IMR-90 (cell line): ENCODE data around the gene TMEM253. TPM values are rescaled to one million over a fixed set of nuclear protein-coding genes. Genes with fewer than 3 reads are reported as not detected.
A peak's percentile ranks its signal among the peaks of the same experiment; 100 is the strongest.

ENCODE experiments used
- ATAC-seq: fragments of 200-7000 bp; cut with Tn5 transposase; 2 replicates; pipeline ENCODE4 v1.9.1; 2020; ENCODE audit warnings: low read depth, mild to moderate bottlenecking, moderate library complexity
- BruUV-seq: library from RNA; stranded (reverse); fragments of 400-500 nt; replicated peaks from 2 replicates; lab custom pipeline; 2021; lab: Mats Ljungman, UMichigan
- CTCF ChIA-PET: fragments of 300-600 bp; formaldehyde crosslinking; extraction: SDS; loops from one replicate; lab custom pipeline; 2021; ENCODE audit warnings: antibody characterized with exemption; lab: Yijun Ruan, JAX
- POLR2A ChIA-PET: fragments of 300-600 bp; sonication (Branson Sonifier 250); formaldehyde crosslinking; loops from one replicate; lab custom pipeline; 2022; ENCODE audit warnings: antibody characterized with exemption; ENCODE audit not compliant: unreplicated experiment; lab: Charles Lee
- DNase-seq: peaks from one replicate; pipeline ENCODE4 v3.0.0; 2013
- H2AFZ ChIP-seq: replicated peaks from 2 replicates; pipeline ENCODE3; 2013; ENCODE audit warnings: low read length, mild to moderate bottlenecking; ENCODE audit not compliant: poor library complexity
- H2AK5ac ChIP-seq: 2 replicates; pipeline ENCODE4 v1.6.1; 2013; ENCODE audit warnings: low read depth, low read length, inconsistent platforms
- H2AK9ac ChIP-seq: replicated peaks from 2 replicates; pipeline ENCODE3; 2013; ENCODE audit warnings: mild to moderate bottlenecking, low read depth, low read length, moderate library complexity; ENCODE audit not compliant: poor library complexity
- H2BK120ac ChIP-seq: 2 replicates; pipeline ENCODE4 v1.6.1; 2013; ENCODE audit warnings: low read depth, low read length, inconsistent platforms
- H2BK15ac ChIP-seq: 3 replicates; pipeline ENCODE4 v1.6.1; 2013; ENCODE audit warnings: low read depth, low read length, inconsistent platforms
- H2BK20ac ChIP-seq: 2 replicates; pipeline ENCODE4 v1.6.1; 2013; ENCODE audit warnings: low read depth, mild to moderate bottlenecking, inconsistent platforms, low read length, moderate library complexity
- H2BK5ac ChIP-seq: 2 replicates; pipeline ENCODE4 v1.6.1; 2013; ENCODE audit warnings: mild to moderate bottlenecking, low read depth, low read length, inconsistent platforms; ENCODE audit not compliant: poor library complexity, severe bottlenecking
- H3K14ac ChIP-seq: replicated peaks from 2 replicates; pipeline ENCODE4 v1.6.1; 2013; ENCODE audit warnings: low read depth, low read length, inconsistent platforms
- H3K18ac ChIP-seq: 2 replicates; pipeline ENCODE4 v1.6.1; 2013; ENCODE audit warnings: low read depth, low read length, control low read depth
- H3K23ac ChIP-seq: 2 replicates; pipeline ENCODE4 v1.6.1; 2013; ENCODE audit warnings: low read depth, low read length, inconsistent platforms
- H3K27ac ChIP-seq: 2 replicates; pipeline ENCODE4 v1.5.1; 2013; ENCODE audit warnings: mild to moderate bottlenecking, control low read depth, low read length; ENCODE audit not compliant: insufficient read depth
- H3K27me3 ChIP-seq: 2 replicates; pipeline ENCODE4 v1.6.1; 2013; ENCODE audit warnings: low read length; ENCODE audit not compliant: control insufficient read depth, insufficient read depth
- H3K36me3 ChIP-seq: 2 replicates; pipeline ENCODE4 v1.6.1; 2013; ENCODE audit warnings: low read length, mixed read lengths; ENCODE audit not compliant: control insufficient read depth, insufficient read depth
- H3K4ac ChIP-seq: 2 replicates; pipeline ENCODE4 v1.6.1; 2013; ENCODE audit warnings: low read depth, low read length, inconsistent platforms
- H3K4me1 ChIP-seq: 2 replicates; pipeline ENCODE4 v1.6.1; 2013; ENCODE audit warnings: low read length, mixed read lengths; ENCODE audit not compliant: control insufficient read depth, insufficient read depth
- H3K4me2 ChIP-seq: 2 replicates; pipeline ENCODE4 v1.6.1; 2013; ENCODE audit warnings: low read depth, mild to moderate bottlenecking, control low read depth, low read length, moderate library complexity
- H3K4me3 ChIP-seq: 2 replicates; pipeline ENCODE4 v1.5.1; 2013; ENCODE audit warnings: low read depth, mild to moderate bottlenecking, control low read depth, low read length, moderate library complexity; ENCODE audit not compliant: insufficient read depth
- H3K56ac ChIP-seq: 2 replicates; pipeline ENCODE4 v1.6.1; 2013; ENCODE audit warnings: low read length, inconsistent platforms; ENCODE audit not compliant: insufficient read depth; ENCODE audit errors: extremely low read depth
- H3K79me1 ChIP-seq, 2 experiments: 2 replicates each; pipeline ENCODE4 v1.6.1; 2013; ENCODE audit warnings: low read length in 2 of 2, inconsistent platforms in 1 of 2, low read depth in 1 of 2
- H3K9ac ChIP-seq: 2 replicates; pipeline ENCODE4 v1.6.1; 2013; ENCODE audit warnings: low read depth, low read length, control low read depth
- H3K9me1 ChIP-seq: 2 replicates; pipeline ENCODE4 v1.6.1; 2013; ENCODE audit warnings: low read length, inconsistent platforms; ENCODE audit not compliant: insufficient read depth
- H3K9me3 ChIP-seq: 2 replicates; pipeline ENCODE4 v1.6.1; 2013; ENCODE audit warnings: low read length; ENCODE audit not compliant: control insufficient read depth, insufficient read depth
- H4K20me1 ChIP-seq: 2 replicates; pipeline ENCODE4 v1.6.1; 2013; ENCODE audit warnings: low read length, inconsistent platforms; ENCODE audit not compliant: insufficient read depth
- H4K5ac ChIP-seq: 2 replicates; pipeline ENCODE4 v1.6.1; 2013; ENCODE audit warnings: mild to moderate bottlenecking, low read depth, low read length, control low read depth
- H4K8ac ChIP-seq, 2 experiments: 2 replicates each; pipeline ENCODE4 v1.6.1; 2013; ENCODE audit warnings: low read depth in 2 of 2, low read length in 2 of 2, control low read depth in 1 of 2, inconsistent platforms in 1 of 2
- H4K91ac ChIP-seq: 2 replicates; pipeline ENCODE4 v1.6.1; 2013; ENCODE audit warnings: low read depth, low read length, inconsistent platforms; ENCODE audit not compliant: insufficient read depth
- BHLHE40 ChIP-seq: fragments of 150-350 bp; IDR thresholded peaks from 2 replicates; pipeline ENCODE4 v1.6.1; 2016; ENCODE audit warnings: mild to moderate bottlenecking, low read depth, low read length
- CEBPB ChIP-seq: IDR thresholded peaks from 2 replicates; pipeline ENCODE4 v1.6.1; 2012; ENCODE audit warnings: low read depth, low read length, improper control_type of control experiment
- CTCF ChIP-seq: conservative IDR thresholded peaks from 2 replicates; pipeline ENCODE4 v1.5.1; 2012; ENCODE audit warnings: mild to moderate bottlenecking, low read depth, low read length, improper control_type of control experiment
- MAFK ChIP-seq: IDR thresholded peaks from 2 replicates; pipeline ENCODE4 v1.6.1; 2012; ENCODE audit warnings: low read depth, low read length, improper control_type of control experiment
- MXI1 ChIP-seq: IDR thresholded peaks from 2 replicates; pipeline ENCODE4 v1.6.1; 2012; ENCODE audit warnings: low read depth, mild to moderate bottlenecking, low read length, moderate library complexity, borderline replicate concordance
- RAD21 ChIP-seq: IDR thresholded peaks from 2 replicates; pipeline ENCODE4 v1.6.1; 2012; ENCODE audit warnings: low read length, improper control_type of control experiment
- SMC3 ChIP-seq: fragments of 150-350 bp; IDR thresholded peaks from 2 replicates; pipeline ENCODE4 v1.6.1; 2016; ENCODE audit warnings: low read depth, mild to moderate bottlenecking, antibody characterized with exemption, low read length, moderate library complexity
- WGBS, 2 experiments: methylation state at CpG; one replicate each; pipeline versions ENCODE4 v1.1.5 to v1.1.7; 2013; ENCODE audit warnings: missing lambda C conversion rate in 2 of 2; ENCODE audit not compliant: insufficient read length in 1 of 2; ENCODE audit errors: extremely low coverage in 2 of 2; 5-methylcytosine and 5-hydroxymethylcytosine counted together
- dilution Hi-C: fragments of 300-500 bp; cut with HindIII; formaldehyde crosslinking; loops from one replicate; pipeline ENCODE4 v1.14.3; 2018; ENCODE audit warnings: low sequenced_read_pairs; ENCODE audit not compliant: unreplicated experiment
- in situ Hi-C: fragments of 300-500 bp; cut with MboI; formaldehyde crosslinking; loops from 3 replicates; pipeline ENCODE4 v1.14.3; 2019; ENCODE audit warnings: low sequenced_read_pairs, inconsistent platforms, mixed read lengths
- intact Hi-C: fragments of 100-400 bp; cut with micrococcal nuclease; formaldehyde crosslinking; loops from 2 replicates; pipeline ENCODE4 v1.10.0; 2022
- polyA plus RNA-seq, 3 experiments: library from polyadenylated mRNA; depleted of rRNA; stranded (reverse); fragments of >200 nt; gene quantifications; 2 replicates each; pipeline ENCODE4 v1.2.3, GENCODE V29; 2012; ENCODE audit warnings: low replicate concordance in 1 of 3
- total RNA-seq: library from RNA; depleted of rRNA; stranded (reverse); fragments of >200 nt; gene quantifications from 2 replicates; pipeline ENCODE4 v1.2.3, GENCODE V29; 2012

The TMEM253 gene
- total and polyA plus RNA-seq, 2 of the 4 experiments (the other 2 are of a cell fraction): 0.07 TPM; not detected in 1

GRCh38 chr14:21106498-21107282, 5.8 kb downstream of the TMEM253 start:
- Histone ChIP-seq H3K27ac (peak overlapping the region; percentile 8; the same call in 1 of the 2 replicates), H2BK20ac (no peak overlapping the region), H3K9me3 (no peaks in the 10 kb centered on the region), H2AK9ac (no peak overlapping the region), H3K4ac (peak overlapping the region; percentile 29), H2BK15ac (no peak overlapping the region), H2AFZ (peak overlapping the region; percentile 73), H2AK5ac (no peak overlapping the region), H3K4me3 (no peak overlapping the region), H4K8ac (peak overlapping the region; percentile 7 to 52; a peak in 2 of 4 replicates), H2BK5ac (no peak overlapping the region), H3K79me1 (no peaks in the 10 kb centered on the region), H3K9ac (0 out of 2 replicates have a peak overlapping the region, but pooled peaks have one; percentile 2), H3K36me3 (no peaks in the 10 kb centered on the region), H3K14ac (no peak overlapping the region), H3K56ac (no peak overlapping the region), H4K5ac (no peak overlapping the region; the same call in 1 of the 2 replicates), H3K23ac (no peak overlapping the region), H3K18ac (no peak overlapping the region), H3K9me1 (no peaks in the 10 kb centered on the region; the same call in 1 of the 2 replicates), H4K91ac (no peak overlapping the region), H2BK120ac (no peak overlapping the region), H4K20me1 (no peaks in the 10 kb centered on the region), H3K4me1 (peaks cover 4% of the 10 kb centered on the region), H3K4me2 (peak overlapping the region; percentile 14; the same call in 1 of the 2 replicates), H3K27me3 (no peaks in the 10 kb centered on the region)
- WGBS, 2 experiments: 17% methylated on average over 3 of the region's 11 CpGs; no CpG with 5 or more reads in 1 of the 2 experiments
- no TSS peak for BruUV-seq
- intact Hi-C loops: loop anchor here (5.0 kb wide), 1 partner anchor 409 kb away; no protein-coding TSS in a partner anchor
- ChIA-PET CTCF (interaction anchor here (0.6 to 4.2 kb wide), 5 partner anchors 14 to 99 kb away, joined by 3 to 44 read pairs (median 4); no protein-coding TSS in a partner anchor), POLR2A (no interaction called here)
- peak; percentile 68 for DNase-seq
- TF ChIP-seq SMC3 (peak; percentile 68), MXI1 (no peak), RAD21 (peak; percentile 74), BHLHE40 (no peak), CTCF (peak; percentile 88), CEBPB (no peak), MAFK (peak; percentile 89)
- dilution Hi-C loops: no loop called here
- ATAC-seq: peak; percentile 16; the same call in 1 of the 2 replicates
- in situ Hi-C loops: no loop called here
